Lower leg skin (tissue), 3 donors: ENCODE results near the gene TMEM17.

Experiments
- CTCF ChIP-seq, 3 donors: fragments of 450-650 bp; IDR thresholded peaks; one replicate each; pipeline ENCODE4 v1.5.1; 2016; ENCODE audit warnings: antibody characterized with exemption in 3 of 3, mild to moderate bottlenecking in 3 of 3, moderate library complexity in 2 of 3
- POLR2A ChIP-seq, 2 donors: fragments of 450-650 bp; IDR thresholded peaks; one replicate each; pipeline ENCODE4 v1.6.1; 2016 to 2017; ENCODE audit warnings: antibody characterized with exemption in 2 of 2, mild to moderate bottlenecking in 1 of 2, moderate library complexity in 1 of 2

- TF ChIP-seq POLR2A (IDR thresholded peaks at IDR 0.05) (no peak), CTCF (IDR thresholded peaks at IDR 0.05) (no peak)
These were observed 40.1 kb downstream of the TMEM17 start for GRCh38 chr2:62465741-62466502.
